HS-27A (cell line): ENCODE data around the gene PRKACA.
"Not testable (repeated sequence)": the region's sequence is repeated elsewhere in the genome, so short reads cannot be mapped to it uniquely, and the experiment has no call there.

Experiments
- DNase-seq: peaks from one replicate; pipeline ENCODE4 v3.0.0-alpha.2; 2012; ENCODE audit warnings: low read depth, missing footprints

Gene PRKACA

DNA sequence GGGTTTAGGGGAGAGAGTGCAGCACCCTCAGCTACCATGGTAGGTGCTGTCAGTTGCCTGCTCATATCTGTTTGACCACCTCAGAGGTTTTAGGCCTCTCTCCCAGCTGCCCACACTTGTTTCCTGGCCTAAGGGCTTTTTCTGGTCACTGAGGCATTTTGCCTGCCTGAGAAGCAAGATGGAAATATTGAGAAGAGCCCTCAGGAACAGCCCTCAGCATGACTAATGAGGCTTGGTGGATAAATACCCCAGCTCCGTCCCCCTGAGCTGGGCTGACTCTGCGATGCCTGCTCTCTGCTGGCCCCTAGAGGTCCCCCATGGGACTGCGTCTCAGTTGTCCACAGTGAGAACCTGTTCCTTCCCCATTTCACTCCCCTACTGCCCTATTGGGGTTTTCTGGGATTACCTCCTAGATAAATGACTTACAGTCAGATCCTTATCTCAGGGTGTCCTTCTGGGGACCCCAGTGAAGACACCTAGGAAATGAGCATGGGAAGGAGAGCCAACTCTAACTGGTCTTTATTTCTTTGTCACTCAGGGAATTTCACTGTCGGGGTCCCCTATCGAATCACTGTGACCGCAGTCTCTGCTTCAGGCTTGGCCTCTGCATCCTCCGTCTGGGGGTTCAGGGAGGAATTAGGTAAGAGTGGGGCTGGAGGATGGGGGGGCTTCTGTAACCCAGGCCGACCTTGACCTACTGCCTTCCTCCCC is 69.0 kb downstream of the PRKACA start:
- no peak for DNase-seq

DNA sequence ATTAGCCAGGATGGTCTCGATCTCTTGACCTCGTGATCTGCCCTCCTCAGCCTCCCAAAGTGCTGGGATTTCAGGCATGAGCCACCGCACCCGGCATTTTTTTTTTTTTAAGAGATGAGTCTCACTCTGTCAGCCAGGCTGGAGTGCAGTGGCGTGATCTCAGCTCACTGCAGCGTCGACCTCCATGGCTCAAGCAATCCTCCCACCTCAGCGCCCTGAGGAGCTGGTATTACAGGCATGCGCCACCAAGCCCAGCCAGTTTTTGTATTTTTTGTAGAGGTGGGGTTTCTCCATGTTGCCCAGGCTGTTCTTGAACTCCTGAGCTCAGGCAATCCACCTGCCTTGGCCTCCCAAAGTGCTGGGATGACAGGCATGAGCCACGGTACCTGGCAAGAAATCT is 69.7 kb downstream of the PRKACA start:
- not testable (repeated sequence) for DNase-seq

DNA sequence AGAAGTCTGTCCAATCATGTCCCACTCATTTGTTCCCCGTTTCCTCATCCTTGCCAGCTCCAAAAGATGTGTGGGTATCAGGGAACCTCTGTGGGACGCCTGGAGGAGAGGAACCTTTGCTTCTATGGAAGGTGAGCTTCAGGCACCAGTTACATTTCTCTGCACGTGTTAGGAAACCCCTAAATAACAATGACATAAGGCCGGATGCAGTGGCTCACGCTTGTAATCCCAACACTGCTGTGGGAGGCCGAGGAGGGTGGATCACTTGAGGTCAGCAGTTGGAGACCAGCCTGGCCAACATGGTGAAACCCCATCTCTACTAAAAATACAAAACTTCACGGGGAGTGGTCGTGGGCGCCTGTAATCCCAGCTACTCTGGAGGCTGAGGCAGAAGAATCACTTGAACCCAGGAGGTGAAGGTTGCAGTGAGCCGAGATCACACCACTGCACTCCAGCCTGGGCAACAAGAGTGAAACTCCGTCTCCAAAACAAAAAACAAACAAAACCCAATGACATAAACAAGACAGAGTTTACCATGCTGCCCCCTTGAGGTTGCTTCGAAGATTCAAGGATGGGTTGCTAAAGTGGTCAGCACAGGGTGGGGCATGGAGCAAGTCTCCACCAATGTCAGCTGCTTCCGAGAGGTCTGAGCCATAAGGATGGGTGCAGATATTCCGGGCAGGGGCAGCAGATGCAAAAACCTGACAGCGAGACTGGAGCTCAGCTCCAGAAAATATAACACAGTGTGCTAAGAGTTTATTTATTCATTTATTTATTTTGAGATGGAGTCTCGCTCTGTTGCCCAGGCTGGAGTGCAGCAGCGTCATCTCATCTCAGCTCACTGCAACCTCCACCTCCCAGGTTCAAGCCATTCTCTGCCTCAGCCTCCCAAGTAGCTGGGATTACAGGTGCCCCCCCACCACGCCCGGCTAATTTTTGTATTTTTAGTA is 74.6 kb downstream of the PRKACA start:
- DNase-seq = not testable (repeated sequence)
